Jurkat, Clone E6-1 (cell line): ENCODE results near the gene SWSAP1.
"Not testable (repeated sequence)": the region's sequence is repeated elsewhere in the genome, so short reads cannot be mapped to it uniquely, and the experiment has no call there.

Source experiments
- DNase-seq: peaks from one replicate; pipeline ENCODE4 v3.0.0-alpha.2; 2011; ENCODE audit warnings: low read depth, low spot score
- H3K4me3 ChIP-seq: 2 replicates; pipeline ENCODE4 v1.5.1; 2011; ENCODE audit warnings: mild to moderate bottlenecking, low read length, control low read depth, moderate library complexity

SWSAP1 gene

GRCh38 chr19:11347546-11348039 is 26.9 kb upstream of the SWSAP1 start:
- DNase-seq: no peak

DNA sequence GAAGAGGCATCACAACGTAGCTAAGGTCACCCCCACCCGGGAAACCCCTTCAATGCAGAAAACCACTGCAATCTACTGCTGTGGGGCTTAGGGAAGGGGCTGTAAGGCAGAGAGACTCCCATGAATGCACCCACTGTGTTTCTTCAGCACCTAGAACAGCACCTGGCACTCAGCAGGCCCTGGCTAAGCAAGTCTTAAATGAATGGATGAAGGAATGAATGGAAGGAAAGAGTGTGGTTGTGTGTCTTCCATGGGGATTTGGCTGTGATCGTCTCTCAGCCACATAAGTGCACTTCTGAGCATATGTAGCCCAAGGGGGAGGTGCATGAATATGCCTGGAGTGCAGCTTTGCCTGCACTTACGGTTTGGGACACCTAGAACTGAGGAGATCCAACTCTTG is 25.3 kb upstream of the SWSAP1 start:
- DNase-seq: no peak
- no peak overlapping the region for H3K4me3 ChIP-seq

More at GRCh38 chr19:11347546-11348039, 26.9 kb upstream of the SWSAP1 start:
- H3K4me3 ChIP-seq: no peak overlapping the region

GRCh38 chr19:11354102-11354501 is 20.4 kb upstream of the SWSAP1 start:
- DNase-seq: not testable (repeated sequence)

DNA sequence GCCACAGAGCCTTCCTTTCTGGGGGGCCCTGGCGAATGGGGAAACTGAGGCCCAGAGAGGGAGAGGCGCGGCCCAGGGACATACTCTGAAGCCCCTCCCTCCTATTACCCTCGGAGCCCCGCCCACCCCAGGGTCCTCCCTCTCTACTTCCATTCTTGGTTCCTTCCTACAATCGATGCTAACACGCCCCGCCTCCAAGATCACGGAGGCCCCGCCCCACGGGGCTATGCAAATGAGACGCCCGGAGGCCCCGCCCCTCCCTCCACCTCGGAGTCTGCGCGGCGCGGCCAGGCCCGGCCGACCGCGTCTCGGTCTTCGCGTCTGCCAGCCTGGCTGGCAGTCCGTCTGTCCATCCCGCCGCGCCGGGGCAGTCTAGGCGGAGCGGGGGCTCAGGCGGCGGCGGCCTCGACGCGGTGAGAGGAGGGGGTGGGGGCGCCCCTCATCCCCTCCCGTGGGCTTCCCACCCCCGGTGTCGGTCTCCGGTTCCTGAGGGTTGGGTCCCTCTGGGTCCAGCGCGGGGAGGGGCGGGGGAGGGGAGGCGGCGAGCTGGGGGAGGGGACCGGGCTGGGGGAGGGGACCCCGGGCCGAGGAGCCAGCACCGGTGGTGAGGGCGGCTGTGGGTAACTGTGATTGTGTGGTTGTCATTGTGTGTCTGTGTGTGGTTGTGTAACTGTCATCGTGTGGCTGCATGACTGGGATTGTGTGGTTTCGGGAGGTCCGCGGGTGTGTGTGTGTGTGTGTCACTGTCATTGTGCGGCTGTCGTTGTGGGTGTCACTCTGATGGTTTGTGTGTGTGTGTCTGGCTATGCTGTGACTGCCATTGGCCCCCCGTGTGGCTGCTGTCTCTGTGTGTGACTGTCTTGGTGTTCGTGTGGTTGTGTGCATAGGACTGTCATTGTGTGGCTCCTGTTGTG is 19.0 kb upstream of the SWSAP1 start, which contains the start of gene PLPPR2:
Gene PLPPR2 (plus strand): TSS at position 273 of the 914 bp plus-strand sequence. CDS start 2,242 bp downstream, outside the sequence.
- DNase-seq: peak; percentile 82
- peak within 1 kb of the TSS; percentile 50 for H3K4me3 ChIP-seq

More at GRCh38 chr19:11354102-11354501, 20.4 kb upstream of the SWSAP1 start:
- not testable (repeated sequence) for H3K4me3 ChIP-seq

DNA sequence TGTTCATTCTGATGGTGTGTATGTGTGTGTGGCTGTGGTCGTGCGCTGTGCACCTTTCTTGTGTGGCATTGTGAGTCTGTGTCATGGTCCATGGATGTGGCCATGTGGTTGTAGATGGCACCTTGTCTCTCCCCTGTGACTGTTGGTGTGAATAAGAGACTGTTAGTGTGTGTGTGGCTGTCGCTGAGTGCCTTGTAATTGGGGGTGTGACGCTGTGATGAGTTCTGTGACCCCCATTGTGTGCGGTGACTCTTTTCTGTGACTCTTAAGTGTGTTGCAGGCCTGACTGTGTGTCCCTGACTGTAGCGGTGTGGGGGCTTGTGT is 18.4 kb upstream of the SWSAP1 start:
- DNase-seq: no peak
- H3K4me3 ChIP-seq: peak overlapping the region; percentile 50

GRCh38 chr19:11356676-11357550 is 17.6 kb upstream of the SWSAP1 start:
- no peak overlapping the region for H3K4me3 ChIP-seq
- DNase-seq: no peak

GRCh38 chr19:11359421-11359820 is 15.0 kb upstream of the SWSAP1 start:
- no peak for DNase-seq

GRCh38 chr19:11361037-11361770 is 13.3 kb upstream of the SWSAP1 start:
- DNase-seq: no peak

More at GRCh38 chr19:11359421-11359820, 15.0 kb upstream of the SWSAP1 start:
- H3K4me3 ChIP-seq: no peak overlapping the region

DNA sequence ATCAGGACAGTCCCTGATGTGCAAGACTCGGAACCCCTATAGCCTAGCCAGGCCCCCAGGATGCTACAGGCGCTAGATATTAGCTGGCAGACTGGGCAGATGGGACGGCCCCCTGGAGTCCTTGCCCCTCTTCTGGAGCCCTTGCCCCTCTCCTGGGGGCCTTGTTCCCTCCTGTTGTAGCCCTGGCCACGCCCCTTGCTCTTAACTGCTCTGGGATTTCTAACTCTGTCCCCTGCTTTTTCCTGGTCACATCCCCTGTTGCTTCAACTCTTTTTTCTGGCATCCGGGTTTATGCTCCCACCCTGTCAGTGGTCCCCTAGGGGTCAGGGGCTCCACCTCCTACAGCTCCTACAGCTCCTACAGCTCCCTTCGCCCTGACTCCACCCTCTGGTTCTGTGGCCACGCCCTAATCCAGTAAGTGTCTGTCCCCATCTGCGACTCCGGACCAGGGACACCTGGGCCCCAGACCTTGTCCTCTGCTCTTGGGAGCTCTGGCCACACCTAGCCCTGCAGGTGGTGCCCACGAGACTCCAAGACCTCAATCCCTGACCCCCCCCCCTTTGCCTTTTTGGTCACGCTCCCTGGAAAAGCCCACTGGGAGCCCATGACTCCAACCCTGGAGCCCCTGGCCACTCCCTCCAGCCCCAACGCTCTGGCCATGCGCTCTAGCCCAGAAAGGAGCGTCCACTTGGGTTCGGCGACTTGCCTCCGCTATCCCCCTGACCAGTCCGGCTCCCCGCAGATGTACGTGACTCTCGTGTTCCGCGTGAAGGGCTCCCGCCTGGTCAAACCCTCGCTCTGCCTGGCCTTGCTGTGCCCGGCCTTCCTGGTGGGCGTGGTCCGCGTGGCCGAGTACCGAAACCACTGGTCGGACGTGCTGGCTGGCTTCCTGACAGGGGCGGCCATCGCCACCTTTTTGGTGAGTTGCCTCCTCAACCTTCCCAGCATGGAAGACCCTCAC is 12.4 kb upstream of the SWSAP1 start:
- no peak for DNase-seq
- no peak overlapping the region for H3K4me3 ChIP-seq

More at GRCh38 chr19:11361037-11361770, 13.3 kb upstream of the SWSAP1 start:
- H3K4me3 ChIP-seq: no peak overlapping the region

- no peak overlapping the region for H3K4me3 ChIP-seq
- DNase-seq: no peak
These were observed 10.6 kb upstream of the SWSAP1 start for GRCh38 chr19:11363881-11364280.

DNA sequence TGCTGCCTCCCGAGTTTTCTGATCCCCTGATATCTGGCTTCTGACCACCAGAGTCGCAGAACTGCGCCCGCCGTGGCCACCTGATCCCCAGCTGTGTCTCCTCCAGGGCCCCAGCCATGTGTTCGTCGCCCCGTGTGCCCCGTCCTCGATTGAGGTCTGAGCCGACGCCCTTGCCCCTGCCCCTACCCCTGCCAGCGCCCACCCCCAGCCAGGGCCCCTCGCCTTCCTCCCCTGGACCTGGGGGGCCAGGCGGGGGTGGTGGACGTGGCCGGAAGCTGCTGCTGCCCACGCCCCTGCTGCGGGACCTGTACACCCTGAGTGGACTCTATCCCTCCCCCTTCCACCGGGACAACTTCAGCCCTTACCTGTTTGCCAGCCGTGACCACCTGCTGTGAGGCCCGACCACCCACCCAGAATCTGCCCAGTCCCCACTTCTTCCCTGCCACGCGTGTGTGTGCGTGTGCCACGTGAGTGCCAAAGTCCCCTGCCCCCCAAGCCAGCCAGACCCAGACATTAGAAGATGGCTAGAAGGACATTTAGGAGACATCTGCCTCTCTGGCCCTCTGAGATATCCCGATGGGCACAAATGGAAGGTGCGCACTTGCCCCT is 10.1 kb upstream of the SWSAP1 start:
- no peak for DNase-seq
- H3K4me3 ChIP-seq: no peak overlapping the region

DNA sequence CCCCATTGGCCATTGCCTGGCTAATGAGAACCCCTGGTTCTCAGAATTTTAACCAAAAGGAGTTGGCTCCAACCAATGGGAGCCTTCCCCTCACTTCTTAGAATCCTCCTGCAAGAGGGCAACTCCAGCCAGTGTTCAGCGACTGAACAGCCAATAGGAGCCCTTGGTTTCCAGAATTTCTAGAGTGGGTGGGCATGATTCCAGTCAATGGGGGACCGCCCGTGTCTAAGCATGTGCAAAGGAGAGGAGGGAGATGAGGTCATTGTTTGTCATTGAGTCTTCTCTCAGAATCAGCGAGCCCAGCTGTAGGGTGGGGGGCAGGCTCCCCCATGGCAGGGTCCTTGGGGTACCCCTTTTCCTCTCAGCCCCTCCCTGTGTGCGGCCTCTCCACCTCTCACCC is 9.5 kb upstream of the SWSAP1 start:
- DNase-seq: no peak
- H3K4me3 ChIP-seq: no peak overlapping the region

- DNase-seq: no peak
These were observed 8.8 kb upstream of the SWSAP1 start for GRCh38 chr19:11365557-11366117.

GRCh38 chr19:11367528-11367927 is 6.9 kb upstream of the SWSAP1 start:
- H3K4me3 ChIP-seq: no peak overlapping the region
- DNase-seq: no peak

More at GRCh38 chr19:11365557-11366117, 8.8 kb upstream of the SWSAP1 start:
- H3K4me3 ChIP-seq: no peak overlapping the region

DNA sequence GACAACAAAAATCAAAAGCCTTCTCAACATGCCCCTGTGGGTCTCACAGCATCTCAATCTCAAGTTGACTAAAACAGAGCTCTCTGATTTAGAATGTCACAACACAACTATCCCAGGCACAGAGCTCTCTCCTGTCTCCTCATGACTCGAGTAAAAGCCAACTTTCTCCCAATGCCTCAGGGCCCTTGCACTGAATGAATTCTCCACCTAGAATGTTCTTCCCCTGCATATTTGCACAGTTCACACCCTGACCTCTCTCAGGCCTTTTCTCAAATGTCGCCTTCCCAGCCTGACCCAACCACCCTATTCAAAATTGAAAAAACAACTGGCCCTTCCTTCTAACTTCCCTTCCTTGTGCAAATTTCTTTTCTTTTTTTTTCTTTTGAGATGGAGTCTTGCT is 3.7 kb upstream of the SWSAP1 start:
- no peak for DNase-seq
- H3K4me3 ChIP-seq: no peak overlapping the region

GRCh38 chr19:11373166-11373884 is 1.1 kb upstream of the SWSAP1 start:
- DNase-seq: no peak
- H3K4me3 ChIP-seq: no peak overlapping the region
